ENCODE measurements around the gene NFYB.

Gene NFYB

DNA sequence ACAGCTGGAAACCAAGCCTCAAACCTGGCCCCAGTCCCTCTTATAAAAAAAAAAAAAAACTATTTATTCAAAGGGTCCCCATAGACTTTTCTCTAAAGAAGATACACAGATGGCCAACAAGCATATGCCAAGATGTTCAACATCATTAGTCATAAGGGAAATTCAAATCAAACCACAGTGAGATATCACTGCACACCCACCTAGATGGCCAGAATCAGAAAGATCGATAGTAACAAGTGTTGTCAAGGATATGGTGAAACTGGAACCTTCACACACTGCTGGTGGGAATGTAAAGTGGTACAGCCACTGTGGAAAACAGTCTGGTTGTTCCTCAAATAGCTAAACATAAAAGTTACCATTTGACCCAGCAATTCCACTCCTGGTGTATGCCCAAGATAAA, 5.9 kb upstream of the NFYB start:
- no peak for DNase-seq (ENCODE audit: extremely low spot score)
- ChIA-PET CTCF (interaction anchor here (0.9 to 1.2 kb wide), 2 partner anchors 18 to 215 kb away, joined by 3 to 5 read pairs; no protein-coding TSS in a partner anchor), POLR2A (no interaction called here)
- TF ChIP-seq, protein P1, sequence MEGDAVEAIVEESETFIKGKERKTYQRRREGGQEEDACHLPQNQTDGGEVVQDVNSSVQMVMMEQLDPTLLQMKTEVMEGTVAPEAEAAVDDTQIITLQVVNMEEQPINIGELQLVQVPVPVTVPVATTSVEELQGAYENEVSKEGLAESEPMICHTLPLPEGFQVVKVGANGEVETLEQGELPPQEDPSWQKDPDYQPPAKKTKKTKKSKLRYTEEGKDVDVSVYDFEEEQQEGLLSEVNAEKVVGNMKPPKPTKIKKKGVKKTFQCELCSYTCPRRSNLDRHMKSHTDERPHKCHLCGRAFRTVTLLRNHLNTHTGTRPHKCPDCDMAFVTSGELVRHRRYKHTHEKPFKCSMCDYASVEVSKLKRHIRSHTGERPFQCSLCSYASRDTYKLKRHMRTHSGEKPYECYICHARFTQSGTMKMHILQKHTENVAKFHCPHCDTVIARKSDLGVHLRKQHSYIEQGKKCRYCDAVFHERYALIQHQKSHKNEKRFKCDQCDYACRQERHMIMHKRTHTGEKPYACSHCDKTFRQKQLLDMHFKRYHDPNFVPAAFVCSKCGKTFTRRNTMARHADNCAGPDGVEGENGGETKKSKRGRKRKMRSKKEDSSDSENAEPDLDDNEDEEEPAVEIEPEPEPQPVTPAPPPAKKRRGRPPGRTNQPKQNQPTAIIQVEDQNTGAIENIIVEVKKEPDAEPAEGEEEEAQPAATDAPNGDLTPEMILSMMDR (IDR thresholded peaks at IDR 0.05; ENCODE audit: control extremely low read depth, extremely low read depth, low read depth, missing control alignments): no peak

DNA sequence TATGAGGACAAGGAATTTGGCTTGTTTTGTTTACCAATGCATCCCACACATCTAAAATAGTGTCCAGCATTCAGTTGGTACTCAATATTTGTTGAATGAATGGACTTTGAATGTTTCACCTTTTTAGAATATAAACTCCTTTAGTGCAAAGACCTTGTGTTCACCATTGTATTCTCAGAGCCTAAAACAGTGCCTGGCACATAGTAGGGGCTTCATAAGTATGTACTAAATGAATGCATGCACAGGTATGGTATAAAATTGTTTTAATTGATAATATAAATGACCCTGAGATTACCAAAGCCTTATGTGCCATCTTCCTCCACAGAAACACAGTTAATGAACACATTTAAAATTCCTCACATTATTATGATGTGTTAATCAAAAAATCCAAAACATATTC, 5.0 kb upstream of the NFYB start:
- ChIA-PET POLR2A (no interaction called here), CTCF (interaction anchor here (0.9 kb wide), 1 partner anchor 216 kb away, joined by 3 read pairs; no protein-coding TSS in a partner anchor)
- TF ChIP-seq, protein P1 (IDR thresholded peaks at IDR 0.05; ENCODE audit: control extremely low read depth, extremely low read depth, low read depth, missing control alignments): no peak
- DNase-seq (ENCODE audit: extremely low spot score): no peak

DNA sequence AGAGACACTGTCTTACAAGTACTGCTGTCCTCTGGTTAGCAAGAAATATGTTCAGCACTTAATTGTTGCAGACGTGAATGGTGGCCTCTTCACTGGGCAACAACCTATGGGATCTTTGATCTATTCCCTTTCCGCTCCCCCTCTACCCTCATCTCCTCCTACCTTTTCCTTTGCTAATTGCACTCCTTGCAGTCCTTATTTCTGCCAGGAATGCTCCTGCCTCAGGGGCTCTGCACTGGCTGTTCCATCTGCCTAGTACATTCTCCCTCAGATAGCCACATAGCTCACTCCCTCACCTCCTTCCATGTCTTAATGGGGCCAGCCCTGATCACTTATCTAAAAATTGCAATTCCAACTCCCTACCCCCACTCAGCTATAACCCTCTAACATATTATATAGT, 4.5 kb upstream of the NFYB start:
- CTCF ChIA-PET: interaction anchor here (1.8 kb wide), 1 partner anchor 25 kb away, joined by 3 read pairs; no protein-coding TSS in a partner anchor
- POLR2A ChIA-PET: no interaction called here
- no peak for DNase-seq (ENCODE audit: extremely low spot score)
- TF ChIP-seq, protein P1 (IDR thresholded peaks at IDR 0.05; ENCODE audit: control extremely low read depth, extremely low read depth, low read depth, missing control alignments): no peak

DNA sequence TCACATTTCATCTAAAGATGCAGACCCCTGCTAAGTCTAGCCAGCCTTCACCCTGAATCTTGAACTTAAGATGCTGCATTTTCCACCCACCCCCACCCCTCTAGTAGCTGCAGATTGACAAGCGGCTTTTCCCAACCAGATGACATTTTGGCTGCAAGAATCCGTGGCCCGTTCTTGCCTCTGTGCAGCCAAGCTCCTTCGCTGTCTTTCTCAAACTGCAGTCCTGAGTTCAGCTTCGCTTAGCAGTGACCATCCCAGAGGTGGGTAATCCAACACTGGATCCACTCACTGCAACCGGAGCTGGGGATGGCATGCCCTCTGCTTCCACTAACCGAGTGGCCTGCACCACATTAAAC, 765 bp upstream of the NFYB start:
- no peak for DNase-seq (ENCODE audit: extremely low spot score)

DNA sequence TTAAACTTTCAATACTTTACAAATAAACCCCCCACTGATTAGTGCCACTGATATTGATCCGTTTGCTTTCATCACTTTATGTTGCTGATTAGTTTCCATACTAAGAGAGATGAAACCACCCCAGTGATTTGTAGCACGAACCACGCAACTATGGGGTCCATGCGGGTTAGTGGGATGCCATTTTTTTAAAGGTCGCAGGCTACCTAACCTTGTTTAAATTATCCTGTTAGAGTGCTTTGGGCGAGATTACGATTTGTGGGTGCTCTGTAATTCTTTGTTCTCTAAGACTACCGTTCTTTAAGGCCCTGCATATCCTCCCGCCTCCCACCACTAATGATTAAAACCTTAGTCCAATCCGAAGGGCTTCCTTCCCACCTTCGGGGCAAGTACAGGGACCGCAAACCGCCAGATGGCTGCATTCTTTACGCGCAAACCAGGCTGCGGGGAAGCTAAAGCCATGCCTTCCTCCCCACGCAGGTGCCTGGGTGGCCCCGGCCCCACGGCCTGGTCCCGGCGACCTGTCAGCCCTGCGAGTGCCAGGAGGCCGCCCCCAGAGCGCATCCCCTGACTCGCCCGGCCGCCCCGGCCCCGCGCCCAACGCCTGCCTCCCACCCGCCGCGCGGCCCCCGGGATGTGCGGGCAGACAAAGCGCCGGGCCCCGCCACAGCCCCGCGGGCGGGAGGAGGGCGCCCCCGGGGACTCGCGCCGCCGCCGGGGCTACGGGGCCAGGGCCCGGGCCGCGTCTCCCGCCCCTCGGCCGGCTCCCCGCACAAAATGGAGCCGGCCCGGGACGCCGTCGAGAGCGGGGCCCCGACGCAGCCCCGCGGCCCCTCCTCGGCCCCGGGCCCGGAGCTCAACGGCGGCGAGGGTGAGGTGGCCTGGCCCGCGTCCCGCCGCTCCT, 759 bp downstream of the NFYB start:
- POLR2A ChIA-PET: interaction anchor here (0.6 to 1.5 kb wide), 5 partner anchors 53 to 248 kb away, joined by 3 to 5 read pairs (median 4); partner anchors contain the start of genes HCFC2 and HSP90B1
- TF ChIP-seq, protein P1 (IDR thresholded peaks at IDR 0.05; ENCODE audit: control extremely low read depth, extremely low read depth, low read depth, missing control alignments): no peak
- CTCF ChIA-PET: interaction anchor here (1.4 to 3.6 kb wide), 2 partner anchors 8 to 28 kb away, joined by 7 to 13 read pairs; no protein-coding TSS in a partner anchor
- peak; percentile 40 for DNase-seq (ENCODE audit: extremely low spot score)

More for the DNA sequence above, 765 bp upstream of the NFYB start:
- CTCF ChIA-PET: interaction anchor here (0.6 to 3.6 kb wide), 3 partner anchors 8 to 30 kb away, joined by 3 to 13 read pairs (median 3); no protein-coding TSS in a partner anchor
- POLR2A ChIA-PET: interaction anchor here (1.3 kb wide), 1 partner anchor 148 kb away, joined by 4 read pairs; no protein-coding TSS in a partner anchor
- TF ChIP-seq, protein P1 (IDR thresholded peaks at IDR 0.05; ENCODE audit: control extremely low read depth, extremely low read depth, low read depth, missing control alignments): no peak

DNA sequence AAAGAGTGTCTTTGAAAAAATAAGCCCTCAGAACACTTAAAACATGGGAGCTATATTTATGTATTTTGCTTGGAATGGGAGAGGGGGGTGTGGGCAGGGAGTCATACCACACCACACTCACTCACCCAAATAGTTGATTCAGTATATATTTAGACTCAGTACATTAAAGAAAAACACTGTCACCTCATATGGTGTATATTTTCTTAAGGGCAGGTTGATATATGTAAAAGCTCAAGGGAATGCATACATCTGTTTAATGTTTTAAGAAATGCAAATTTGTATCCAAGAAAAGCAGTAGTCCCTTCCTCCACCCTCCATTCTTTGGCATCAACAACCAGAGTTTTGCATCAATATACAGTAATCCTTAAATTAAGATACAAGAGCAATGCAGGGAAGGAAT, 1.4 kb downstream of the NFYB start:
- ChIA-PET CTCF (interaction anchor here (3.6 kb wide), 1 partner anchor 27 kb away, joined by 13 read pairs; no protein-coding TSS in a partner anchor), POLR2A (interaction anchor here (0.5 to 0.6 kb wide), 2 partner anchors 12 to 248 kb away, joined by 4 read pairs; no protein-coding TSS in a partner anchor)
- TF ChIP-seq, protein P1 (IDR thresholded peaks at IDR 0.05; ENCODE audit: control extremely low read depth, extremely low read depth, low read depth, missing control alignments): no peak
- no peak for DNase-seq (ENCODE audit: extremely low spot score)
